ENCODE results near the gene COL17A1.

The COL17A1 gene

GRCh38 chr10:104096692-104097091, 11.0 kb upstream of the COL17A1 start:
- Histone ChIP-seq H4K8ac (ENCODE audit: low read depth, low read length) (no peak overlapping the region), H2BK15ac (replicated peaks; ENCODE audit: low read depth) (no peak overlapping the region), H2AK5ac (ENCODE audit: low read length) (no peak overlapping the region)

GRCh38 chr10:104092749-104093148, 7.1 kb upstream of the COL17A1 start:
- Histone ChIP-seq H3K9ac (ENCODE audit: low read length) (no peak overlapping the region), H2BK5ac (ENCODE audit: low read length) (no peak overlapping the region), H4K8ac (ENCODE audit: low read depth, low read length) (peak overlapping the region; percentile 56), H2BK120ac (ENCODE audit: low read depth, low read length) (no peak overlapping the region), H3K4me3 (ENCODE audit: low read length) (no peak overlapping the region), H4K5ac (ENCODE audit: low read length) (no peak overlapping the region), H3K79me1 (ENCODE audit: low read length) (no peaks in the 10 kb centered on the region), H3K27me3 (ENCODE audit: insufficient read depth, low read length, poor library complexity) (no peaks in the 10 kb centered on the region), H3K18ac (ENCODE audit: low read length) (no peak overlapping the region), H3K23ac (ENCODE audit: low read length) (no peak overlapping the region), H3K56ac (ENCODE audit: low read length) (no peak overlapping the region), H3K36me3 (ENCODE audit: control insufficient read depth, insufficient read depth, low read length) (no peaks in the 10 kb centered on the region), H3K4me1 (ENCODE audit: control insufficient read depth, low read depth, low read length) (no peaks in the 10 kb centered on the region), H3K27ac (ENCODE audit: low read depth, low read length) (no peak overlapping the region), H3K4ac (ENCODE audit: low read depth, low read length) (no peak overlapping the region), H2AK5ac (ENCODE audit: low read length) (no peak overlapping the region), H3K4me2 (ENCODE audit: low read length) (no peak overlapping the region), H2BK15ac (replicated peaks; ENCODE audit: low read depth) (no peak overlapping the region), H3K79me2 (ENCODE audit: control insufficient read depth, insufficient read depth, low read length) (no peaks in the 10 kb centered on the region)
- DNase-seq: no peak

More at GRCh38 chr10:104096692-104097091, 11.0 kb upstream of the COL17A1 start:
- H3K27me3 ChIP-seq (ENCODE audit: insufficient read depth, low read length, poor library complexity): no peaks in the 10 kb centered on the region
- no peak overlapping the region for H3K4ac ChIP-seq (ENCODE audit: low read depth, low read length)
- no peak for DNase-seq
- H3K79me1 ChIP-seq (ENCODE audit: low read length): no peaks in the 10 kb centered on the region
- no peaks in the 10 kb centered on the region for H3K79me2 ChIP-seq (ENCODE audit: control insufficient read depth, insufficient read depth, low read length)
- no peak overlapping the region for H2BK120ac ChIP-seq (ENCODE audit: low read depth, low read length)
- no peaks in the 10 kb centered on the region for H3K4me1 ChIP-seq (ENCODE audit: control insufficient read depth, low read depth, low read length)
- no peak overlapping the region for H4K5ac ChIP-seq (ENCODE audit: low read length)
- H2BK5ac ChIP-seq (ENCODE audit: low read length): no peak overlapping the region
- H3K4me2 ChIP-seq (ENCODE audit: low read length): no peak overlapping the region
- no peak overlapping the region for H3K18ac ChIP-seq (ENCODE audit: low read length)
- WGBS (ENCODE audit: extremely low coverage, insufficient coverage, low lambda C conversion rate): no CpG with 5 or more reads among the region's 2 CpGs
- no peak overlapping the region for H3K9ac ChIP-seq (ENCODE audit: low read length)
- H3K27ac ChIP-seq (ENCODE audit: low read depth, low read length): no peak overlapping the region
- no peak overlapping the region for H3K56ac ChIP-seq (ENCODE audit: low read length)
- no peak overlapping the region for H3K23ac ChIP-seq (ENCODE audit: low read length)
- no peak overlapping the region for H3K4me3 ChIP-seq (ENCODE audit: low read length)
- H3K36me3 ChIP-seq (ENCODE audit: control insufficient read depth, insufficient read depth, low read length): no peaks in the 10 kb centered on the region

- H3K27ac ChIP-seq (ENCODE audit: low read depth, low read length): no peak overlapping the region
- no peaks in the 10 kb centered on the region for H3K79me2 ChIP-seq (ENCODE audit: control insufficient read depth, insufficient read depth, low read length)
- no peak overlapping the region for H3K4me3 ChIP-seq (ENCODE audit: low read length)
- no peak for DNase-seq
- no peak overlapping the region for H2BK120ac ChIP-seq (ENCODE audit: low read depth, low read length)
- no peak overlapping the region for H4K5ac ChIP-seq (ENCODE audit: low read length)
- no peak overlapping the region for H2AK5ac ChIP-seq (ENCODE audit: low read length)
- no peak overlapping the region for H3K9ac ChIP-seq (ENCODE audit: low read length)
- H4K8ac ChIP-seq (ENCODE audit: low read depth, low read length): no peak overlapping the region
- no peak overlapping the region for H3K18ac ChIP-seq (ENCODE audit: low read length)
- H3K56ac ChIP-seq (ENCODE audit: low read length): no peak overlapping the region
- WGBS (ENCODE audit: extremely low coverage, insufficient coverage, low lambda C conversion rate): no CpG with 5 or more reads among the region's 2 CpGs
- no peak overlapping the region for H3K4ac ChIP-seq (ENCODE audit: low read depth, low read length)
- H3K23ac ChIP-seq (ENCODE audit: low read length): no peak overlapping the region
- no peaks in the 10 kb centered on the region for H3K36me3 ChIP-seq (ENCODE audit: control insufficient read depth, insufficient read depth, low read length)
- no peak overlapping the region for H3K4me2 ChIP-seq (ENCODE audit: low read length)
- H2BK15ac ChIP-seq (replicated peaks; ENCODE audit: low read depth): no peak overlapping the region
- H3K79me1 ChIP-seq (ENCODE audit: low read length): no peaks in the 10 kb centered on the region
- H3K27me3 ChIP-seq (ENCODE audit: insufficient read depth, low read length, poor library complexity): no peaks in the 10 kb centered on the region
- H3K4me1 ChIP-seq (ENCODE audit: control insufficient read depth, low read depth, low read length): no peaks in the 10 kb centered on the region
- no peak overlapping the region for H2BK5ac ChIP-seq (ENCODE audit: low read length)
These were observed 4.9 kb upstream of the COL17A1 start for GRCh38 chr10:104090611-104091010.

GRCh38 chr10:104089621-104090020, 3.9 kb upstream of the COL17A1 start:
- DNase-seq: no peak
- Histone ChIP-seq H3K9ac (ENCODE audit: low read length) (no peak overlapping the region), H3K4me2 (ENCODE audit: low read length) (no peak overlapping the region), H3K36me3 (ENCODE audit: control insufficient read depth, insufficient read depth, low read length) (no peaks in the 10 kb centered on the region), H3K79me1 (ENCODE audit: low read length) (no peaks in the 10 kb centered on the region), H4K8ac (ENCODE audit: low read depth, low read length) (no peak overlapping the region), H3K56ac (ENCODE audit: low read length) (no peak overlapping the region), H3K79me2 (ENCODE audit: control insufficient read depth, insufficient read depth, low read length) (no peaks in the 10 kb centered on the region), H2BK5ac (ENCODE audit: low read length) (no peak overlapping the region), H2BK15ac (replicated peaks; ENCODE audit: low read depth) (no peak overlapping the region), H3K27me3 (ENCODE audit: insufficient read depth, low read length, poor library complexity) (no peaks in the 10 kb centered on the region), H3K23ac (ENCODE audit: low read length) (no peak overlapping the region), H3K18ac (ENCODE audit: low read length) (no peak overlapping the region), H4K5ac (ENCODE audit: low read length) (no peak overlapping the region), H3K27ac (ENCODE audit: low read depth, low read length) (no peak overlapping the region), H2AK5ac (ENCODE audit: low read length) (no peak overlapping the region), H3K4me3 (ENCODE audit: low read length) (no peak overlapping the region), H3K4me1 (ENCODE audit: control insufficient read depth, low read depth, low read length) (no peaks in the 10 kb centered on the region), H3K4ac (ENCODE audit: low read depth, low read length) (no peak overlapping the region), H2BK120ac (ENCODE audit: low read depth, low read length) (no peak overlapping the region)
- no CpG with 5 or more reads among the region's 3 CpGs for WGBS (ENCODE audit: extremely low coverage, insufficient coverage, low lambda C conversion rate)

GRCh38 chr10:104088239-104088638, 2.6 kb upstream of the COL17A1 start:
- H2AK5ac ChIP-seq (ENCODE audit: low read length): no peak overlapping the region
- H4K8ac ChIP-seq (ENCODE audit: low read depth, low read length): no peak overlapping the region
- no peak overlapping the region for H4K5ac ChIP-seq (ENCODE audit: low read length)
- no peak overlapping the region for H3K4ac ChIP-seq (ENCODE audit: low read depth, low read length)
- H3K27ac ChIP-seq (ENCODE audit: low read depth, low read length): no peak overlapping the region
- no peak overlapping the region for H2BK120ac ChIP-seq (ENCODE audit: low read depth, low read length)
- no peak overlapping the region for H3K56ac ChIP-seq (ENCODE audit: low read length)
- no peaks in the 10 kb centered on the region for H3K79me1 ChIP-seq (ENCODE audit: low read length)
- H3K36me3 ChIP-seq (ENCODE audit: control insufficient read depth, insufficient read depth, low read length): no peaks in the 10 kb centered on the region
- no peak overlapping the region for H3K4me3 ChIP-seq (ENCODE audit: low read length)
- DNase-seq: no peak
- H3K79me2 ChIP-seq (ENCODE audit: control insufficient read depth, insufficient read depth, low read length): no peaks in the 10 kb centered on the region
- H2BK15ac ChIP-seq (replicated peaks; ENCODE audit: low read depth): no peak overlapping the region
- H2BK5ac ChIP-seq (ENCODE audit: low read length): no peak overlapping the region
- no peak overlapping the region for H3K23ac ChIP-seq (ENCODE audit: low read length)
- no peaks in the 10 kb centered on the region for H3K27me3 ChIP-seq (ENCODE audit: insufficient read depth, low read length, poor library complexity)
- no CpG with 5 or more reads among the region's 5 CpGs for WGBS (ENCODE audit: extremely low coverage, insufficient coverage, low lambda C conversion rate)
- no peak overlapping the region for H3K9ac ChIP-seq (ENCODE audit: low read length)
- no peak overlapping the region for H3K4me2 ChIP-seq (ENCODE audit: low read length)
- no peaks in the 10 kb centered on the region for H3K4me1 ChIP-seq (ENCODE audit: control insufficient read depth, low read depth, low read length)
- no peak overlapping the region for H3K18ac ChIP-seq (ENCODE audit: low read length)

GRCh38 chr10:104084482-104085142, 1.1 kb downstream of the COL17A1 start:
- Histone ChIP-seq H2AK5ac (ENCODE audit: low read length) (no peak overlapping the region), H3K36me3 (ENCODE audit: control insufficient read depth, insufficient read depth, low read length) (no peaks in the 10 kb centered on the region), H3K27me3 (ENCODE audit: insufficient read depth, low read length, poor library complexity) (no peaks in the 10 kb centered on the region), H3K79me2 (ENCODE audit: control insufficient read depth, insufficient read depth, low read length) (no peaks in the 10 kb centered on the region), H3K23ac (ENCODE audit: low read length) (no peak overlapping the region), H3K56ac (ENCODE audit: low read length) (no peak overlapping the region), H3K4me2 (ENCODE audit: low read length) (no peak overlapping the region), H3K4me1 (ENCODE audit: control insufficient read depth, low read depth, low read length) (no peaks in the 10 kb centered on the region), H2BK120ac (ENCODE audit: low read depth, low read length) (no peak overlapping the region), H3K18ac (ENCODE audit: low read length) (no peak overlapping the region), H2BK15ac (replicated peaks; ENCODE audit: low read depth) (no peak overlapping the region), H3K9ac (ENCODE audit: low read length) (no peak overlapping the region), H4K8ac (ENCODE audit: low read depth, low read length) (no peak overlapping the region), H4K5ac (ENCODE audit: low read length) (no peak overlapping the region), H2BK5ac (ENCODE audit: low read length) (no peak overlapping the region), H3K4me3 (ENCODE audit: low read length) (no peak overlapping the region), H3K4ac (ENCODE audit: low read depth, low read length) (no peak overlapping the region), H3K27ac (ENCODE audit: low read depth, low read length) (no peak overlapping the region), H3K79me1 (ENCODE audit: low read length) (no peaks in the 10 kb centered on the region)
- WGBS (ENCODE audit: extremely low coverage, insufficient coverage, low lambda C conversion rate): no CpG with 5 or more reads among the region's 5 CpGs
- DNase-seq: no peak

Data from mesendoderm (in vitro differentiated cells).